Activated naive CD4-positive, alpha-beta T cell treated with Interleukin-2 at 50 U/mL for 16 hours (primary cell): ENCODE measurements around the gene DHX38.

ENCODE experiments used
- DNase-seq: peaks from one replicate; pipeline ENCODE4 v3.0.0-alpha.2; 2020

The DHX38 gene

GRCh38 chr16:72123426-72123825, 29.8 kb downstream of the DHX38 start:
- no peak for DNase-seq

GRCh38 chr16:72124148-72124547, 30.5 kb downstream of the DHX38 start:
- DNase-seq: no peak

- DNase-seq: peak; percentile 61
These were observed 31.4 kb downstream of the DHX38 start for GRCh38 chr16:72124761-72125634.

GRCh38 chr16:72125635-72126428, 32.2 kb downstream of the DHX38 start:
- DNase-seq: no peak

GRCh38 chr16:72126429-72126765, 32.8 kb downstream of the DHX38 start:
- no peak for DNase-seq

GRCh38 chr16:72128701-72129100, 35.1 kb downstream of the DHX38 start:
- DNase-seq: no peak

- DNase-seq: no peak
These were observed 36.5 kb downstream of the DHX38 start for GRCh38 chr16:72129976-72130656.

GRCh38 chr16:72131036-72131435, 37.4 kb downstream of the DHX38 start:
- no peak for DNase-seq

- no peak for DNase-seq
These were observed 39.1 kb downstream of the DHX38 start for GRCh38 chr16:72132726-72133125.

- DNase-seq: no peak
These were observed 40.9 kb downstream of the DHX38 start for GRCh38 chr16:72134507-72134906.

- no peak for DNase-seq
These were observed 43.9 kb downstream of the DHX38 start for GRCh38 chr16:72137380-72138063.

- DNase-seq: no peak
These were observed 44.5 kb downstream of the DHX38 start for GRCh38 chr16:72138064-72138572.

GRCh38 chr16:72139908-72140307, 46.3 kb downstream of the DHX38 start:
- no peak for DNase-seq

- no peak for DNase-seq
These were observed 48.8 kb downstream of the DHX38 start for GRCh38 chr16:72142476-72142875.

- DNase-seq: no peak
These were observed 56.2 kb downstream of the DHX38 start for GRCh38 chr16:72149676-72150464.

GRCh38 chr16:72159386-72159785, 65.7 kb downstream of the DHX38 start:
- no peak for DNase-seq

GRCh38 chr16:72159801-72160200, 66.2 kb downstream of the DHX38 start:
- no peak for DNase-seq

- no peak for DNase-seq
These were observed 68.6 kb downstream of the DHX38 start for GRCh38 chr16:72162105-72162692.
